Right atrium auricular region (tissue), 2 donors: Measurements from ENCODE around the gene MC1R. TPM values are rescaled to one million over a fixed set of nuclear protein-coding genes. Genes with fewer than 3 reads are reported as not detected.

Source experiments
- DNase-seq: peaks from one replicate; pipeline ENCODE4 v3.0.0-alpha.2; 2019; ENCODE audit warnings: low spot score
- H3K27ac ChIP-seq, 2 donors: fragments of 200-600 bp; sonication (generic); 1 replicate in 1 of 2; 2 replicates in 1 of 2; pipeline ENCODE4 v1.5.1; 2016 to 2019
- H3K27me3 ChIP-seq, 2 donors: fragments of 200-600 bp; sonication (generic); one replicate each; pipeline versions ENCODE4 v1.5.1 to v1.6.0; 2017 to 2019
- H3K36me3 ChIP-seq: fragments of 200-600 bp; sonication (generic); one replicate; pipeline ENCODE4 v1.5.1; 2016
- H3K4me1 ChIP-seq, 2 donors: fragments of 200-600 bp; sonication (generic); one replicate each; pipeline versions ENCODE4 v1.5.1 to v1.6.0; 2017 to 2019
- H3K4me3 ChIP-seq, 2 donors: fragments of 200-600 bp; sonication (generic); 1 replicate in 1 of 2; 2 replicates in 1 of 2; pipeline ENCODE4 v1.5.1; 2017 to 2019; ENCODE audit warnings: mild to moderate bottlenecking in 1 of 2, moderate library complexity in 1 of 2
- H3K9me3 ChIP-seq, 2 donors: fragments of 200-600 bp; sonication (generic); one replicate each; pipeline ENCODE4 v1.5.1; 2019
- total RNA-seq, 2 donors: library from RNA; depleted of rRNA; stranded (reverse); fragments of >200 nt; gene quantifications; one replicate each; pipeline ENCODE4 v1.1.0, GENCODE V29; 2016
- TF ChIP-seq, protein P1 (sequence below), 2 donors: fragments of 200-600 bp; sonication (generic); IDR thresholded peaks; one replicate each; pipeline ENCODE4 v1.5.1; 2019; ENCODE audit warnings: antibody characterized with exemption in 2 of 2

MC1R gene
- total RNA-seq, 2 donors from 2014 or later: 0.63 to 1.8 TPM

DNA sequence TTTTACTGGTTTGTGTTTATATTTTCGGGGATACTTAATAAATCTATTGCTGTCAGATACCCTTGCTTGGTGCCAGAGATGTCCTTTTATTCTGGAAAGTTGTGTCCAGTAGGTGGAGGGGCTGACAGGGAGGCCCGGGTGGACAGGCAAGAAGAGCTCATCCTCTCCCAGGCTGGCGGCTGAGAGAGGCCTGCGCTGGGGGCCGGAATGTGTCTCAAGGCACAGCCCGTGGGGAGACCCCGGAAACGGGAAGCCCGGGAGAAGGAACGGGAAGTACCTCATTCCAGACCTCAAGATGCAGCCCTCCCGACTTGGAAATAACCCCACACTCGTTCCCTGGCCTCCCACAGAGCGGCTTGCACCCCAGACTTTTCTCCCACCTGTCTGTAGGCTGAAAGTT, 17.4 kb downstream of the MC1R start:
- H3K9me3 ChIP-seq: no peaks in the 10 kb centered on the region
- H3K4me3 ChIP-seq: no peak overlapping the region
- TF ChIP-seq, protein P1, sequence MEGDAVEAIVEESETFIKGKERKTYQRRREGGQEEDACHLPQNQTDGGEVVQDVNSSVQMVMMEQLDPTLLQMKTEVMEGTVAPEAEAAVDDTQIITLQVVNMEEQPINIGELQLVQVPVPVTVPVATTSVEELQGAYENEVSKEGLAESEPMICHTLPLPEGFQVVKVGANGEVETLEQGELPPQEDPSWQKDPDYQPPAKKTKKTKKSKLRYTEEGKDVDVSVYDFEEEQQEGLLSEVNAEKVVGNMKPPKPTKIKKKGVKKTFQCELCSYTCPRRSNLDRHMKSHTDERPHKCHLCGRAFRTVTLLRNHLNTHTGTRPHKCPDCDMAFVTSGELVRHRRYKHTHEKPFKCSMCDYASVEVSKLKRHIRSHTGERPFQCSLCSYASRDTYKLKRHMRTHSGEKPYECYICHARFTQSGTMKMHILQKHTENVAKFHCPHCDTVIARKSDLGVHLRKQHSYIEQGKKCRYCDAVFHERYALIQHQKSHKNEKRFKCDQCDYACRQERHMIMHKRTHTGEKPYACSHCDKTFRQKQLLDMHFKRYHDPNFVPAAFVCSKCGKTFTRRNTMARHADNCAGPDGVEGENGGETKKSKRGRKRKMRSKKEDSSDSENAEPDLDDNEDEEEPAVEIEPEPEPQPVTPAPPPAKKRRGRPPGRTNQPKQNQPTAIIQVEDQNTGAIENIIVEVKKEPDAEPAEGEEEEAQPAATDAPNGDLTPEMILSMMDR (IDR thresholded peaks at IDR 0.05): no peak
- no peak for DNase-seq
- H3K36me3 ChIP-seq: no peaks in the 10 kb centered on the region
- H3K4me1 ChIP-seq: no peaks in the 10 kb centered on the region
- no peak overlapping the region for H3K27ac ChIP-seq
- no peaks in the 10 kb centered on the region for H3K27me3 ChIP-seq

DNA sequence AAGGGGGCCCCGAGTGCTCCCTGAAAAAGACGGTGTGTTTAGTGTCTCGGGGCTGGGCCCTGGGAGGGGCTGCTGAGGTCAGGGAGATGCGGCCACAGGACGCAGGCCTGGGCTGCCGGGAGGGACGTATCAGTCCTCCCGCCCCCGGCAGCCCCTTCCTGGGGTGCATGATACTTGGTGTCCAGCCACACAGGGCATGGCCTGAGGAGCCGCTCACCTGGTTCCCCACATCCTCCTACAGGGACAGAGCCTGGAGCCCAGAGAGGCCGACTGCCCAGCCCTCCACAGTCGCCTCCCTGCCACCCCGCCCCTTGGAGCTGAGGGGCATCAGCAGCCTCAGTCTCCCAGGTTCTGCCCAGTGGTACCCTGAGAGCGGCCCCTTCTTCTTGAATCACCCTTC, 17.8 kb downstream of the MC1R start:
- Histone ChIP-seq H3K4me3 (no peak overlapping the region), H3K27me3 (no peaks in the 10 kb centered on the region), H3K4me1 (no peaks in the 10 kb centered on the region), H3K36me3 (no peaks in the 10 kb centered on the region), H3K9me3 (no peaks in the 10 kb centered on the region), H3K27ac (no peak overlapping the region)
- TF ChIP-seq, protein P1 (IDR thresholded peaks at IDR 0.05): no peak
- no peak for DNase-seq

DNA sequence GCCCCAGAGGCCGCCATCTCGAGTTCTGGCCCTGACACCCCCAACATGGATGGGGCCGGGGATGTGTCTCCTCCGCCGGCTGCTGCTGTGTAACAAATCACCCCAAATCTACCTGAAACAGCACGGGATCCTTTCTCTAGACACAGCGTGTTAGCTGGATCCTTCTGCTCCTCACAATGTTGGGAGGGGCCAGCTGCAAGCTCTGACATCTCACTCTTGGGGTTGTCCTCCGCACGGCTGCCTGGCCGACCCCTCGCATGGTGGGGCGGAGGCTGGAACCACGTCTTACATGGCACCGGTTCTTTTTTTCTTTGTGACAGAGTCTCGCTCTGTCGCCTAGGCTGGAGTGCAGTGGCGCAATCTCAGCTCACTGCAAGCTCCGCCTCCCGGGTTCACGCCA, 18.3 kb downstream of the MC1R start:
- no peak for DNase-seq
- no peaks in the 10 kb centered on the region for H3K9me3 ChIP-seq
- H3K27me3 ChIP-seq: no peaks in the 10 kb centered on the region
- no peak overlapping the region for H3K4me3 ChIP-seq
- TF ChIP-seq, protein P1 (IDR thresholded peaks at IDR 0.05): no peak
- H3K36me3 ChIP-seq: no peaks in the 10 kb centered on the region
- no peak overlapping the region for H3K27ac ChIP-seq
- H3K4me1 ChIP-seq: no peaks in the 10 kb centered on the region

DNA sequence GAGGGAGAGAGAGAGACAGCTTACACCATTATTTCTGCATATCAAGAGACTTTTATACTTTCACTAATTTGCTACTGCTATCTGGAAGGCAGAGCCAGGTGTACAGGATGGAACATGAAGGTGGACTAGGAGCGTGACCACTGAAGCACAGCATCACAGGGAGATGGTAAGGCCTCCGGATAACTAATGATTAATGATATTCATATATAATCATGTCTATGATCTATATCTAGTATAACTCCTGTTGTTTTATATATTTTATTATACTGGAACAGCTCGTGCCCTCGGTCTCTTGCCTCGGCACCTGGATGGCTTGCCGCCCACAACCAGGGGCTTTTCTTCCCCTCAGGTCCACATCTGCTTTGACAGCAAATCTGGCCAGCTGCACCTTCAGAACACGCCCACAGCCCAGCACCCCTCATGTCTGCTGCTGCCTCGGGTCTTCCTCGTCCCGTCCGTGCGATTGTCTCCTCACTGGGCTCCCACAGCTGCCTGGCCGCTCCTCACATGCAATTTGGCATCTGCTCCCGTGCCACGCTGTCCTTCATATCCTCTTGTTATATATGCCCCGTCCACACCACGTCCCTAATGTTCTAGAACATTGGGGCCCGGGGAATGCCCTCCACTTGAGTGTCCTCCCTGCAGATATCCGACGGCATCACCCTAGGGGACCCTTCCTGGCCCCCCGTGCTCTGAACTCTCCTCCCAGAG, 19.7 kb downstream of the MC1R start:
- Histone ChIP-seq H3K4me3 (no peak overlapping the region), H3K27me3 (no peaks in the 10 kb centered on the region), H3K4me1 (no peaks in the 10 kb centered on the region), H3K9me3 (no peaks in the 10 kb centered on the region), H3K27ac (no peak overlapping the region), H3K36me3 (no peaks in the 10 kb centered on the region)
- TF ChIP-seq, protein P1 (IDR thresholded peaks at IDR 0.05): no peak
- DNase-seq: no peak

DNA sequence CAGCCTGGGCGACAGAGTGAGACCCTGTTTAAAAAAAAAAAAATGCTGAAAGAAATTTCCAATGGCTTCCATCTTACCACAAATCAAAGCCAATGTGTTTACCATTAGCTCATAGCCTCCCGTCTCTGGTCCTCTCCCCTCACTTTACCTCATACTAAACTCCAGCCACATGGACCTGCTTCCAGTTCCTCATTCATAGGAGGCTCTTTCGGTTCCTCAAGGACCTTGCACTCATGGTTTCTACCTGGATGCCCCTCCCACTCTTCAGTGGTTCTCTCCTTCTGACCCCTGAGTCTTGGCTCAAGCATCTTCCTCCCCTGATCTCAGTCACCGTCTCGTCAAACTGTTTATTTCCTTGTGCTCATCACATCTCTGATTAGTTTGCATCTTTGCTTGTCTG, 26.1 kb downstream of the MC1R start:
- H3K4me1 ChIP-seq: peaks cover 0 to 13% of the 10 kb centered on the region in 2 donors
- H3K36me3 ChIP-seq: no peaks in the 10 kb centered on the region
- H3K9me3 ChIP-seq: no peaks in the 10 kb centered on the region
- no peak overlapping the region for H3K27ac ChIP-seq
- H3K4me3 ChIP-seq: no peak overlapping the region
- TF ChIP-seq, protein P1 (IDR thresholded peaks at IDR 0.05): no peak
- no peaks in the 10 kb centered on the region for H3K27me3 ChIP-seq
- no peak for DNase-seq

DNA sequence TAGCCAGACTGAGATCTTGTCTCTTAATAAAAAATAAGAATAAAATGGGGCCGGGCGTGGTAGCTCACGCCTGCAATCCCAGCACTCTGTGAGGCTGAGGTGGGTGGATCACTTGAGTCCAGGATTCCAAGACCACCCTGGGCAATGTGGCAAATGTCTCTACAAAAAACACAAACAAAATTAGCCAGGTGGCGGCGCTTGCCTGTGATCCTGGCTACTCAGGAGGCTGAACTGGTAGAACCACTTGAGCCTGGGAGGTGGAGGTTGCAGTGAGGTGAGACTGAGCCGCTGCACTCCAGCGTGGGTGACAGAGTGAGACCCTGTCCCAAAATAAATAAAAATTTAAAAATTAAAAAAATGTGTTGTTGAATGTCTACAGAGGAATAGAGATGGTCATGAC, 27.0 kb downstream of the MC1R start:
- Histone ChIP-seq H3K4me3 (no peak overlapping the region), H3K27me3 (no peaks in the 10 kb centered on the region), H3K27ac (no peak overlapping the region), H3K36me3 (no peaks in the 10 kb centered on the region), H3K4me1 (peaks cover 0 to 13% of the 10 kb centered on the region in 2 donors), H3K9me3 (no peaks in the 10 kb centered on the region)
- DNase-seq: no peak
- TF ChIP-seq, protein P1 (IDR thresholded peaks at IDR 0.05): no peak
